ENCODE results near the gene CEP95.

Gene CEP95

DNA sequence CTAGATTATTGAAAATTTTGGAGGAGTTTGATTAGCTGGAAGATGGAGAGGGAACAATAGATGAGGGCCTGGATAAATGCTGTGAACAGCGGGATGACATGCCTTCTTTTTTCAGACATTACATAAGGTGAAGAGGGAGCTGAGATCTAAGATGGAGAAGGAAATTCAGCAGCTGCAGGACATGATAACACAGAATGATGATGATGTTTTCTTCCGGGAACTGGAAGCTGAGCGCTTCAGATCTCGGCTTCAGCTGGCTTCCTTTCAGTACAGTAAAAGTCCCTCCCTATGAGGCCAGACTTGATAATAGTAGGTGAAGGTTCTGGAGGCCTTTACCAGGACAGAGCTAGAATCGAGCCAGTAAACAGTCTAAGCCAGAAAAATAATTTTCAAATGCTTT lies 30.7 kb downstream of the CEP95 start:
- TF ChIP-seq TAF1 (IDR thresholded peaks at IDR 0.05; ENCODE audit: borderline replicate concordance, insufficient read depth, low read length) (no peak), SIN3A (IDR thresholded peaks at IDR 0.05; ENCODE audit: borderline replicate concordance, insufficient read depth, low read length) (no peak), FOXP2 (optimal IDR thresholded peaks at IDR 0.05; ENCODE audit: borderline replicate concordance, extremely low read depth, extremely low read length, insufficient read depth) (no peak), POLR2AphosphoS5 (IDR thresholded peaks at IDR 0.05; ENCODE audit: low read depth, low read length) (no peak)
- TF ChIP-seq, protein P1, sequence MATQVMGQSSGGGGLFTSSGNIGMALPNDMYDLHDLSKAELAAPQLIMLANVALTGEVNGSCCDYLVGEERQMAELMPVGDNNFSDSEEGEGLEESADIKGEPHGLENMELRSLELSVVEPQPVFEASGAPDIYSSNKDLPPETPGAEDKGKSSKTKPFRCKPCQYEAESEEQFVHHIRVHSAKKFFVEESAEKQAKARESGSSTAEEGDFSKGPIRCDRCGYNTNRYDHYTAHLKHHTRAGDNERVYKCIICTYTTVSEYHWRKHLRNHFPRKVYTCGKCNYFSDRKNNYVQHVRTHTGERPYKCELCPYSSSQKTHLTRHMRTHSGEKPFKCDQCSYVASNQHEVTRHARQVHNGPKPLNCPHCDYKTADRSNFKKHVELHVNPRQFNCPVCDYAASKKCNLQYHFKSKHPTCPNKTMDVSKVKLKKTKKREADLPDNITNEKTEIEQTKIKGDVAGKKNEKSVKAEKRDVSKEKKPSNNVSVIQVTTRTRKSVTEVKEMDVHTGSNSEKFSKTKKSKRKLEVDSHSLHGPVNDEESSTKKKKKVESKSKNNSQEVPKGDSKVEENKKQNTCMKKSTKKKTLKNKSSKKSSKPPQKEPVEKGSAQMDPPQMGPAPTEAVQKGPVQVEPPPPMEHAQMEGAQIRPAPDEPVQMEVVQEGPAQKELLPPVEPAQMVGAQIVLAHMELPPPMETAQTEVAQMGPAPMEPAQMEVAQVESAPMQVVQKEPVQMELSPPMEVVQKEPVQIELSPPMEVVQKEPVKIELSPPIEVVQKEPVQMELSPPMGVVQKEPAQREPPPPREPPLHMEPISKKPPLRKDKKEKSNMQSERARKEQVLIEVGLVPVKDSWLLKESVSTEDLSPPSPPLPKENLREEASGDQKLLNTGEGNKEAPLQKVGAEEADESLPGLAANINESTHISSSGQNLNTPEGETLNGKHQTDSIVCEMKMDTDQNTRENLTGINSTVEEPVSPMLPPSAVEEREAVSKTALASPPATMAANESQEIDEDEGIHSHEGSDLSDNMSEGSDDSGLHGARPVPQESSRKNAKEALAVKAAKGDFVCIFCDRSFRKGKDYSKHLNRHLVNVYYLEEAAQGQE (IDR thresholded peaks at IDR 0.05; ENCODE audit: insufficient read depth in 1 of 2, low read depth in 2 of 2, low read length in 2 of 2), result no peak

- TF ChIP-seq FOXP2 (optimal IDR thresholded peaks at IDR 0.05; ENCODE audit: borderline replicate concordance, extremely low read depth, extremely low read length, insufficient read depth) (no peak), POLR2AphosphoS5 (IDR thresholded peaks at IDR 0.05; ENCODE audit: low read depth, low read length) (no peak), SIN3A (IDR thresholded peaks at IDR 0.05; ENCODE audit: borderline replicate concordance, insufficient read depth, low read length) (no peak), TAF1 (IDR thresholded peaks at IDR 0.05; ENCODE audit: borderline replicate concordance, insufficient read depth, low read length) (no peak)
- TF ChIP-seq, protein P1 (IDR thresholded peaks at IDR 0.05; ENCODE audit: insufficient read depth in 1 of 2, low read depth in 2 of 2, low read length in 2 of 2), result no peak
These were observed 31.8 kb downstream of the CEP95 start for GRCh38 chr17:64538508-64539130.

GRCh38 chr17:64540118-64540776 lies 33.5 kb downstream of the CEP95 start:
- TF ChIP-seq POLR2AphosphoS5 (IDR thresholded peaks at IDR 0.05; ENCODE audit: low read depth, low read length), result peak; percentile 30; the same call in 1 of the 2 replicates
- TF ChIP-seq, protein P1 (IDR thresholded peaks at IDR 0.05; ENCODE audit: insufficient read depth in 1 of 2, low read depth in 2 of 2, low read length in 2 of 2), result no peak

- no peak for TF ChIP-seq SIN3A (IDR thresholded peaks at IDR 0.05; ENCODE audit: borderline replicate concordance, insufficient read depth, low read length)
- no peak for TF ChIP-seq FOXP2 (optimal IDR thresholded peaks at IDR 0.05; ENCODE audit: borderline replicate concordance, extremely low read depth, extremely low read length, insufficient read depth)
- TF ChIP-seq TAF1 (IDR thresholded peaks at IDR 0.05; ENCODE audit: borderline replicate concordance, insufficient read depth, low read length), result no peak
- TF ChIP-seq, protein P1 (IDR thresholded peaks at IDR 0.05; ENCODE audit: insufficient read depth in 1 of 2, low read depth in 2 of 2, low read length in 2 of 2), result no peak
- no peak for TF ChIP-seq POLR2AphosphoS5 (IDR thresholded peaks at IDR 0.05; ENCODE audit: low read depth, low read length)
These were observed 38.0 kb downstream of the CEP95 start for GRCh38 chr17:64544742-64545141.

All from PFSK-1 (cell line).